HPDE6-E6E7 (cell line): ENCODE data around the gene GCC1.
"Not testable (repeated sequence)": the region's sequence is repeated elsewhere in the genome, so short reads cannot be mapped to it uniquely, and the experiment has no call there.

Experiments used
- DNase-seq: peaks from one replicate; pipeline ENCODE4 v3.0.0; 2011; ENCODE audit warnings: missing footprints; ENCODE audit errors: extremely low spot score

Gene GCC1

GRCh38 chr7:127588697-127589482, 3.5 kb upstream of the GCC1 start:
- peak; percentile 45 for DNase-seq

GRCh38 chr7:127588019-127588696, 2.8 kb upstream of the GCC1 start, which contains the start of gene ARF5:
TSS of gene ARF5 (plus strand) at chr7:127588411. CDS start at chr7:127588499, 88 bp downstream.
- DNase-seq: peak; percentile 85

GRCh38 chr7:127587663-127588018, 2.2 kb upstream of the GCC1 start:
- no peak for DNase-seq

GRCh38 chr7:127586346-127586745, 950 bp upstream of the GCC1 start:
- DNase-seq: no peak

- no peak for DNase-seq
These were observed 750 bp downstream of the GCC1 start for GRCh38 chr7:127584648-127585043.

GRCh38 chr7:127582361-127582760, 3.0 kb downstream of the GCC1 start:
- no peak for DNase-seq

GRCh38 chr7:127581716-127582115, 3.7 kb downstream of the GCC1 start:
- no peak for DNase-seq

GRCh38 chr7:127580612-127581011, 4.8 kb downstream of the GCC1 start:
- DNase-seq: no peak

GRCh38 chr7:127578711-127579275, 6.6 kb downstream of the GCC1 start:
- no peak for DNase-seq

- no peak for DNase-seq
These were observed 7.2 kb downstream of the GCC1 start for GRCh38 chr7:127578036-127578684.

GRCh38 chr7:127571741-127572505, 13.5 kb downstream of the GCC1 start:
- DNase-seq: no peak

GRCh38 chr7:127568034-127568433, 17.4 kb downstream of the GCC1 start:
- not testable (repeated sequence) for DNase-seq

GRCh38 chr7:127566242-127566641, 19.2 kb downstream of the GCC1 start:
- no peak for DNase-seq

- DNase-seq: no peak
These were observed 27.6 kb downstream of the GCC1 start for GRCh38 chr7:127557803-127558202.

- DNase-seq: no peak
These were observed 29.0 kb downstream of the GCC1 start for GRCh38 chr7:127556404-127556803.

GRCh38 chr7:127551941-127552340, 33.5 kb downstream of the GCC1 start:
- no peak for DNase-seq

GRCh38 chr7:127550247-127550646, 35.1 kb downstream of the GCC1 start:
- DNase-seq: no peak

- no peak for DNase-seq
These were observed 39.1 kb downstream of the GCC1 start for GRCh38 chr7:127546313-127546712.

GRCh38 chr7:127541548-127541947, 43.8 kb downstream of the GCC1 start:
- DNase-seq: no peak

- not testable (repeated sequence) for DNase-seq
These were observed 44.9 kb downstream of the GCC1 start for GRCh38 chr7:127540461-127540860.

- DNase-seq: no peak
These were observed 46.3 kb downstream of the GCC1 start for GRCh38 chr7:127539116-127539515.

GRCh38 chr7:127536741-127537140, 48.7 kb downstream of the GCC1 start:
- DNase-seq: no peak
